Measurements from ENCODE around the gene CEP170B.

Gene CEP170B

DNA sequence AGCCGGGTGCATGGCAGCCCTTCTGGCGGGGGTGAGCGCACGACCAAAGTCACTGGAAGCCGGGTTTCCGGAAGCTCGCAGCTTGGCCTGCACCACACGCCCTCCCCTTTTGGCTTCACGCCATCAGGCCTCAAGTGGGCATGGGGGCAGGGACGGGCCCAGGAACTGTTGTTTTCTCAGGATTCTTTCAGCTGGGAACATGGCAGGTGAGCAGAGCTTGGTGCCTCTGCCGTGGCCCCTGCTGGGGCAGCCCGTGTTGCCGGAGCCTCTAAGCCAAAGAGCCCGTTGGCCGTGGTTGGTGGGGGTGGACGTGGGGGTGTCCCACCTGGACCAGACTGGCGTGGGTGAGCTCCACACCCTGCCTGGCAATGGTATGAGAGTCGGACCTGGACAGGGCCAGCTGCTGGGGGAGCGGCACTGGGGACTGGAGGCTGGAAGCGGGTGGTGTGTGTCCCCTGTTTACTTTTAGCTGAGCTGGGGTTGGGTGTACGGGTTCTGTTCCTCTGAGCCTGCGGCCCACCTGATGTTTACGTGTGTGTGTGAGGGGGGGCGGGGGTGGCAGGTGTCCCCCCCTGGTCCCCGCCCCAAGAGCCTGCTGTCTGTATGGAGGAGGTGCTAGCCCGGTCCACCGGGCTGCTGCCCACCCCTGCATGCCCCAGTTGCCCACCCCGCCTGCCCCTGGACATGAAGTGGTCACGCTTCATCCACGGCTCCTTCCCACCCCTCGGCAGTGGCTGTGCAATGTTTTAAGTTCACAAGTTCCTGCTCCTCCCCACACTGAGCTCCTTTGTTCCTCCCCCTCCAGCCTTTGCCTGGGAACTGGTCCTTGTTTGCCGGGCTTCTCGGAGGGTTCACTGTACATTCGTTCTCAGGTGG, 31.0 kb downstream of the CEP170B start:
- Histone ChIP-seq H3K36me3 (ENCODE audit: insufficient read depth, low read length) (no peaks in the 10 kb centered on the region), H3K4me2 (ENCODE audit: low read length) (peak overlapping the region; percentile 20; the same call in 1 of the 2 replicates), H3K79me2 (ENCODE audit: insufficient read depth, low read length) (no peaks in the 10 kb centered on the region), H3K27ac (ENCODE audit: low read depth, low read length, poor library complexity, severe bottlenecking) (no peak overlapping the region), H2AFZ (ENCODE audit: low read length) (no peak overlapping the region), H3K9ac (ENCODE audit: low read length) (no peak overlapping the region), H3K9me2 (ENCODE audit: low read depth, low read length) (no peaks in the 10 kb centered on the region), H3K4me1 (ENCODE audit: insufficient read depth, low read length, severe bottlenecking) (peaks cover 23% of the 10 kb centered on the region), H3K27me3 (ENCODE audit: insufficient read depth, low read length) (peaks cover 10% of the 10 kb centered on the region), H4K20me1 (ENCODE audit: insufficient read depth, low read length) (no peaks in the 10 kb centered on the region), H3K9me3 (ENCODE audit: low read length) (no peaks in the 10 kb centered on the region), H3F3A (ENCODE audit: insufficient read depth, low read length) (no peaks in the 10 kb centered on the region), H3K4me3 (ENCODE audit: low read depth, low read length, poor library complexity, severe bottlenecking) (no peak overlapping the region)
- TF ChIP-seq EZH2 (IDR thresholded peaks at IDR 0.05; ENCODE audit: borderline replicate concordance, low read length) = no peak
- TF ChIP-seq, protein P1, sequence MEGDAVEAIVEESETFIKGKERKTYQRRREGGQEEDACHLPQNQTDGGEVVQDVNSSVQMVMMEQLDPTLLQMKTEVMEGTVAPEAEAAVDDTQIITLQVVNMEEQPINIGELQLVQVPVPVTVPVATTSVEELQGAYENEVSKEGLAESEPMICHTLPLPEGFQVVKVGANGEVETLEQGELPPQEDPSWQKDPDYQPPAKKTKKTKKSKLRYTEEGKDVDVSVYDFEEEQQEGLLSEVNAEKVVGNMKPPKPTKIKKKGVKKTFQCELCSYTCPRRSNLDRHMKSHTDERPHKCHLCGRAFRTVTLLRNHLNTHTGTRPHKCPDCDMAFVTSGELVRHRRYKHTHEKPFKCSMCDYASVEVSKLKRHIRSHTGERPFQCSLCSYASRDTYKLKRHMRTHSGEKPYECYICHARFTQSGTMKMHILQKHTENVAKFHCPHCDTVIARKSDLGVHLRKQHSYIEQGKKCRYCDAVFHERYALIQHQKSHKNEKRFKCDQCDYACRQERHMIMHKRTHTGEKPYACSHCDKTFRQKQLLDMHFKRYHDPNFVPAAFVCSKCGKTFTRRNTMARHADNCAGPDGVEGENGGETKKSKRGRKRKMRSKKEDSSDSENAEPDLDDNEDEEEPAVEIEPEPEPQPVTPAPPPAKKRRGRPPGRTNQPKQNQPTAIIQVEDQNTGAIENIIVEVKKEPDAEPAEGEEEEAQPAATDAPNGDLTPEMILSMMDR (IDR thresholded peaks at IDR 0.05; ENCODE audit: low read length) = no peak

DNA sequence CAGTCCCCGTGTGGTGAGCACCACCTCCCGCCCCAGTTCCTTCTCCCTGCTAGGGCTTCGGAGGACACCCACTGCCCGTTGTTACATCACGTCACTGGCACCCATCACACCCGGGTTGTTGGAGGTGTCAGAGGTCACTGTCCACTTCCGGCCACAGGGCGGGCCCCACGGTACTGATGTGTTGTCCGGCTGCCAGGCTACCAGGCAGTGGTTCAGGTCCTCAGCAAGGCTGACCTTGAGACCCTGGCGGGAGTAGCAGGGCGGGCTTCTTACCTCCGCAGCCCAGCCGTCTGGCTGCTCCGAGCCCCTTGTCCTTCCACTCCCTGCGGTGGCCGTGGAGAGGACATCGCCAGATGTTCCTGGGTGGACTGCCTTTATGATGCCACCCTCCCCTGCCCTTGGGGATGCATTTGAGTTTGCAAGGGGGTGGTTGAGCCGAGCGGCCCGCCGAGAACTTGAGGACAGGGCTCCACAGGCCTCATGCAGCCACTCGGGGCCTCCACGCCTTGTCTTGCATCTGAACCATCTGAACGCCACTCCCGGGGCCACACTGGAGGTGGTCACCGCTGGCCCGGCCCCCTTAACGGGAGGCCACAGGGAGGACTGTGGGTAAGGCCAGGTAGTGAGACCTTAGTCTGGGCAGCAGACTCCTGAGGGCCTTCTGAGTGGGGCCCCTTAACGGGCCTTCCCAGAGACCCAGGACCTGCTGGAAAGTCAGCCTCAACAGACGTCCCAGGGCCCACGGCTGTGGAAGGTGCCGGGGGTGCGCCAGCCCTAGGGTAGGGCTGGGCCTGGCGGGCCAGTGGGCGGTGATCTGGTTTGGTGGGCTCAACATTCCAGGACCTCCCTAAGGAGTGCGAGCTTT, 32.5 kb downstream of the CEP170B start:
- no peaks in the 10 kb centered on the region for H3K36me3 ChIP-seq (ENCODE audit: insufficient read depth, low read length)
- no peak overlapping the region for H2AFZ ChIP-seq (ENCODE audit: low read length)
- H3K4me1 ChIP-seq (ENCODE audit: insufficient read depth, low read length, severe bottlenecking) = peaks cover 23% of the 10 kb centered on the region
- TF ChIP-seq, protein P1 (IDR thresholded peaks at IDR 0.05; ENCODE audit: low read length) = no peak
- TF ChIP-seq EZH2 (IDR thresholded peaks at IDR 0.05; ENCODE audit: borderline replicate concordance, low read length) = no peak
- H3K27ac ChIP-seq (ENCODE audit: low read depth, low read length, poor library complexity, severe bottlenecking) = no peak overlapping the region
- H3K4me3 ChIP-seq (ENCODE audit: low read depth, low read length, poor library complexity, severe bottlenecking) = no peak overlapping the region
- H3K27me3 ChIP-seq (ENCODE audit: insufficient read depth, low read length) = peaks cover 10% of the 10 kb centered on the region
- H3F3A ChIP-seq (ENCODE audit: insufficient read depth, low read length) = no peaks in the 10 kb centered on the region
- H3K4me2 ChIP-seq (ENCODE audit: low read length) = no peak overlapping the region
- no peaks in the 10 kb centered on the region for H3K9me2 ChIP-seq (ENCODE audit: low read depth, low read length)
- no peaks in the 10 kb centered on the region for H3K9me3 ChIP-seq (ENCODE audit: low read length)
- no peak overlapping the region for H3K9ac ChIP-seq (ENCODE audit: low read length)
- H3K79me2 ChIP-seq (ENCODE audit: insufficient read depth, low read length) = no peaks in the 10 kb centered on the region
- no peaks in the 10 kb centered on the region for H4K20me1 ChIP-seq (ENCODE audit: insufficient read depth, low read length)

DNA sequence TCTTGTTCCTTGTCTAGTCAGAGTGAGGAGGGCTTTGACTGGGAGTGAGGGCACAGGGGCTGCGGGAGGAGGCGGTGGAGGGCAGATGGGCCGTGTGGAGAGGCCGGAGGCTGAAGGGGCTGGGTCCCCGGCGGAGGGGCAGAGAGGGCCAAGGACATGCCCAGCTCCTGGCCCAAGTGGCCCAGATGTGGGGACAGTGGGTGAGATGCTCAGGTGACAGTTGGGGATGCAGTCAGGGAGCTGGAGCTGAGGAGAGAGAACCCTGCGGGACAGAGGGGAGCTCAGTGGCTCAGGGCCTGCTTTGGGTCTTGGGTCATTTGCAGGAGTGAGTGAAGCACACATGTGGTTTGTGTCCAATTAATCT, 33.1 kb downstream of the CEP170B start:
- no peaks in the 10 kb centered on the region for H3K9me2 ChIP-seq (ENCODE audit: low read depth, low read length)
- no peaks in the 10 kb centered on the region for H3K36me3 ChIP-seq (ENCODE audit: insufficient read depth, low read length)
- no peak overlapping the region for H3K4me2 ChIP-seq (ENCODE audit: low read length)
- no peak for TF ChIP-seq EZH2 (IDR thresholded peaks at IDR 0.05; ENCODE audit: borderline replicate concordance, low read length)
- TF ChIP-seq, protein P1 (IDR thresholded peaks at IDR 0.05; ENCODE audit: low read length) = no peak
- H3K27ac ChIP-seq (ENCODE audit: low read depth, low read length, poor library complexity, severe bottlenecking) = no peak overlapping the region
- no peaks in the 10 kb centered on the region for H3K9me3 ChIP-seq (ENCODE audit: low read length)
- H4K20me1 ChIP-seq (ENCODE audit: insufficient read depth, low read length) = no peaks in the 10 kb centered on the region
- H3F3A ChIP-seq (ENCODE audit: insufficient read depth, low read length) = no peaks in the 10 kb centered on the region
- H3K4me3 ChIP-seq (ENCODE audit: low read depth, low read length, poor library complexity, severe bottlenecking) = no peak overlapping the region
- no peak overlapping the region for H3K9ac ChIP-seq (ENCODE audit: low read length)
- H2AFZ ChIP-seq (ENCODE audit: low read length) = no peak overlapping the region
- no peaks in the 10 kb centered on the region for H3K79me2 ChIP-seq (ENCODE audit: insufficient read depth, low read length)
- H3K27me3 ChIP-seq (ENCODE audit: insufficient read depth, low read length) = peaks cover 6% of the 10 kb centered on the region; the same call in 1 of the 2 replicates
- H3K4me1 ChIP-seq (ENCODE audit: insufficient read depth, low read length, severe bottlenecking) = peaks cover 23% of the 10 kb centered on the region
